NOMO-1 (cell line): ENCODE results near the gene ANKRD39.

Source experiments
- DNase-seq, 2 experiments: peaks; one replicate each; lab custom pipeline; 2025; ENCODE audit not compliant: unreplicated experiment in 2 of 2; lab: John Stamatoyannopoulos, UW

ANKRD39 gene

DNA sequence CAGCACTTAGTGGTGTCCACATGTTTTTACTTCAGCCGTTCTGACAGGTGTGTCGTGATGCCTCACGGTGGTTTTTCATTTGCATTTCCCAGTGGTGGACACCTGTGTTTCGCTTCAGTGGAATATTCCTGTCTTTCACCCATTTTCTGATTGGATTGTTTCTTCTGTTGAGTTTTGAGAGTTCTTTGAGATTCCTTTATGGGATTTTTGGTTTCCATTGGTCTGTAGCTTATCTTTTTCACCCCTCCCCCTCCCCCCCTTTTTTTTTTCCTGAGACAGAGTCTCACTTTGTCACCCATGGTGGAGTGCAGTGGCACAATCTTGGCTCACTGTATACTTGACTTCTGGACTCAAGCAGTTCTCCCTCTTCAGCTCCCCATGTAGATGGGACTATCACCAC lies 22.0 kb downstream of the ANKRD39 start:
- DNase-seq = no peak

GRCh38 chr2:96832754-96833507 lies 24.9 kb downstream of the ANKRD39 start:
- DNase-seq = no peak

GRCh38 chr2:96832408-96832753 lies 25.4 kb downstream of the ANKRD39 start:
- DNase-seq = no peak

GRCh38 chr2:96831679-96832078 lies 26.1 kb downstream of the ANKRD39 start:
- no peak for DNase-seq

DNA sequence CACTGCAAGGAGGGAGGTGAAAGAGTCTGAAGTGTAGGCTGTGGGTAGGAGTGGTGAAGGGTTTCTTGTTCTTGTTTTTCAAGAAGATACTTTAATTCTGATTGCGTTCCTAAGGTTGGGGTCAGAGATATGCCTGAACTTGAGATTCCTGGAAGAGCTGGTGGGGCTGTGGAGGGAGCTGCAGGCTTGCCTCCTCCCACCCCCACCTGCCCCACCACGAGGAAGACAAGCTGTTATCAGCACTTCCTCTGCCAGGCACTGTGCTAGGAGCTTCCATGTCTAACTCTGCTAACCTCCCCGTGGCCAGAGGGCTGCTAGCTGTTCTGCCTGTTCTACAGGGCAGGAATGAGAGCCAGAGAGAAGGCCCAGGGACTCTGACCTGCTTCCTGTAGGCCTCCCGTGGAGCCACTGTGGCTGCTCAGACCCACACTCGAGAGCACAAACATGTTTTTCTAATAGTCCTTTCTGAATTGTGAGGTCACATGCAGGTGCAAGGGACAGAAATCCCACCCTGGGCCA lies 27.7 kb downstream of the ANKRD39 start:
- DNase-seq = no peak

GRCh38 chr2:96828874-96829273 lies 28.9 kb downstream of the ANKRD39 start:
- no peak for DNase-seq

DNA sequence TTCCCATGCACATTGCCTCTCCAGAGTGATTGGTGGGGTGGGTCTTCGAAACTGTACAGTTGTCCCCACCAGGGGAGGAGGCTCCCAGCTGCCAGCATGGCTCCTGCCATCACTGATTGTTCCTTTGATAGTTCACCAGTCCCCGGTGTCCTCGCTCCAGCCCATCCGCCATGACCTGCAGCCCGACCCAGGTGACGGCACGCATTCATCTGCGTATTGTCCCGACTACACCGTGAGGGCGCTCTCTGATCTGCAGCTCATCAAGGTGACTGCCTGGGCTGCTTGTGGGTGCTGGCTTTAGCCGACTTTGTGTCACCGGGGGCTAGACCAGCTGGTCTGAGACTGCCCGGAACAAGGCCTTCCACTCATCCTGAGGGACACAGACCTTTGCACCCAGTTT lies 29.4 kb downstream of the ANKRD39 start:
- DNase-seq = no peak

GRCh38 chr2:96826546-96827278 lies 31.1 kb downstream of the ANKRD39 start:
- DNase-seq = no peak

DNA sequence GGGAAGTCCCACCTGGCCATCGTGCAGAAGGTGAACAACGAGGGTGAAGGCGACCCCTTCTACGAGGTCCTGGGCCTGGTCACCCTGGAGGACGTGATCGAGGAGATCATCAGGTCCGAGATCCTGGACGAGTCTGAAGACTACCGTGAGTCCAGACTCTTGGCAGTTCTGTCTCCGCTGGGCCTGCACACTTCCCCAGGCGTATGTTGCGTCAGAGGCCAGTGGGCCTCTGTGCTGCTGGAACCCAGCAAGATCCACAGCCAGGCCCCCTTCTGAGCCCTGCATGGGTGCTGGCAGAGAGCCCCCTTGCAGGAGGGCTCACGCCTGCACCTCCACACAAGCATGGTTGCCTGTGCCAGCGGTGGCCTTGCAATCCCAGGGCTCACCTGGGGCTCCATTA lies 32.8 kb downstream of the ANKRD39 start:
- no peak for DNase-seq

GRCh38 chr2:96824079-96824870 lies 33.5 kb downstream of the ANKRD39 start:
- no peak for DNase-seq

DNA sequence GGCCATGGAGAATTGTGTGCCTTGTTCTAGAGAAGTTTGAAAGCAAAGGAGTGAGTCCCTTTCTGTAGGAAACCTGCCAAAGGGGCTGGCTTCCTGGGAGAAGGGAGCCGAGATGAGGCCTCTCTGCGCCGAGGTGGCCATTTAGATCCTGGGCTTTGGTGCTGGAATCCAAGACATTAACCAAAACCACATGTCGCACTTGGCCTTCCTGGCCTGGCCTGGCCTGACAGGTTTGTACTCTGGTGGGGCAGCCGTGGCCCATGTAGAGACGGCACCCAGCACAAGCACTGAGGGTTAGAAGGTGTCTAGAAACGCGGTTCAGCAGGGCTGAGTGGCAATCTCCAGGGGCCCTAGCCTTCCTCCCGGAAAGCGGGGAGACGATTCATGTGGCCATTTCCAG lies 34.6 kb downstream of the ANKRD39 start:
- DNase-seq = no peak

DNA sequence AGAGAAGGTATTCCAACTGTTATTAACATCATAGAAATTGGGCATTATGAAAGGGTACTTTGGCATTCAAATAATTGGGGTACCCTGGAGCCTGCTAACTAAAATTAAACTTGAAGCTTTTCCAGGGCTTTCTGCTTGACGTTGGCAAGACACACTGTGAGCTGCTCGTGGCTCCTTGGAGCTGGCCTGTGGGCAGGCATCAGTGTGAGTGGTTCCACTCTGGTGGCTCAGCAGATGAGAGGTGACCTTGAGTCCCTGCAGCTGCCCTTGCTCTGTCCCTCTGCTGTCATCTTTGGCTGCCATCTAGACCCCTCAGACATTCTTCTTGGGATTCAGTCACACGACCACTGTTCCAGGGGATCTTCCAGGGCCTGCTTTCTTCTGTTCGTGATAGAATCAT lies 35.0 kb downstream of the ANKRD39 start:
- DNase-seq = no peak

GRCh38 chr2:96821113-96821675 lies 36.6 kb downstream of the ANKRD39 start:
- no peak for DNase-seq

DNA sequence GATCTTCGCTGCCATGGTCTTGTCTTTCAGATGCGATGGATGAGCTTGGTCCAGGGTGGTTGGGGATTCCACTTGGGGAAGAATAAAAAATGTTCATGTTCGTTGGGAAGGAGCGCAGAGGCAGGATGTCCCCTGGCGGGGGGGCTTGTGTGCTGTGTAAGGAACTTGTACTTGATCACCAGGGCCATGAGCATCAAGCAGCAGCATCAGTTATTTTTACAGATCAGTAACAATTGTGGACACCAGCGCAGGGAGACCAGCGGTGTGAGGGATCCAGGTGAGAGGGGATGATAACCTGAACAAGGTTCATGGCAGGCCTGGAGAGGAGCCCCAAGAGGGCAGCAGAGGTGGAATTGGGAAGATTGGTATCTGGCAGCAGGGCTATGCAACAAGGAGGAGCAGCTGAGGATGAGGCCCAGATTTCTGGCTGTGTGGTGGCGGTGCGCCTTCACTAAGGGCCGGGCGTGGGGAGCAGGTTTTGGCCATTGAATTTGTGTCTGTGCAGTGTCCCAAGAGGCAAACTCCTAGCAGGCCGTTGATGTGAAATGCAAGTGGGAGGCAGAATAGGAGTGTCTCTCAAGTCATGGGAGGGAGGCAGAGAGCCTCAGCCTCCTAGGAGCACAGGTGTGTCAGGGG lies 37.8 kb downstream of the ANKRD39 start:
- no peak for DNase-seq

DNA sequence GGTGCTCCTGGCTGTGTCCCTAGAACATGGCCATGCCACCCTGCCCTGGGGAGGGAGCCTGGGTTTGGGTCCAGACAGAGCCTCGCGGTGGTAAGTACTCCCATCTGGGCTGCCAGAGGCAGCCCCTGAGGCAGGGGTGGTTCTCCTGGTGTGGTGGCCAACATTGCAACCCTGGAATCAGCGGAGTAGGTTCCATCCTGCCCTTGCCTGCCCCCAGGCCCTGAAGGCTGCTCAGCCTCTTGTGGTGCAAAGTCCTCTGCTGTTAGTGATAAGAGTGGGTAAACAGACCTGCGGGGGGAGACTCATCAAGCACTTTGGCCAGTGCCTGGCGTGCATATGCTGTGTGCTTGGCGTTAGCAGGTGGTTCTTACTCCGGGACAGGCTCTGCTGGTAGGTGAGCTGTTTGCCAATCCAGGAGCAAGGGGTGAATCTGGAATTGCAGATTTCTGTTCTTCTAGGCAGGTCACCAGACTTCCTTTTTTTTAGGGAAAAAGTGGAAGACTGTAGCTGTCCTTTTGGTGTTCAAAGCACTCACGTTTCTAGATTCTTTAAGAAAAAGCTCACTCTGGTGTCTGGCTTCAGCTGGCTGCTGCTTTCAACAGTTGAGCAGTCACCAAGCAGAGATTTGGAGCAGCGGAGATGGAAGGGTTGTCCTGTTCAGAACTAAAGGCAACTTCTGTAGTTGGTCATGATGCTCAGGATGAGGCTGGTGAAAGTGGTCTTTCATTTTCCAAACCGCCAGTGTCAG lies 38.5 kb downstream of the ANKRD39 start:
- no peak for DNase-seq

DNA sequence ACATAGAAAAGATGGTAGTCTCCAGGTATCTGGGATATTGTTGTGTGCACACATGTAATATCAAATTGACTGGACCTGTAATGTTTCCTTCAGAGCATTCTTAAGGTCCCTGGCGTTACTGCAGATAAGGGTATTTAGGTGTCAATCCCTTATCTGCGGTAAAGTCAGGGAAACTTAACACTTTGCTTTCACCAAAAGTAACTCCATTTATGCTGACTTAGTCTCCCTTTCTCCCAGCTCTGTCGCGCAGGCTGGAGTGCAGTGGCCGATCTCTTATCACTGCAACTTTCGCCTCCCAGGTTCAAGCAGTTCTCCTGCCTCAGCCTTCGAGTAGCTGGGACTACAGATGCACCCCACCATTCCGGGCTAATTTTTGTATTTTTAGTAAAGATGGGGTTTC lies 39.9 kb downstream of the ANKRD39 start:
- DNase-seq = no peak

DNA sequence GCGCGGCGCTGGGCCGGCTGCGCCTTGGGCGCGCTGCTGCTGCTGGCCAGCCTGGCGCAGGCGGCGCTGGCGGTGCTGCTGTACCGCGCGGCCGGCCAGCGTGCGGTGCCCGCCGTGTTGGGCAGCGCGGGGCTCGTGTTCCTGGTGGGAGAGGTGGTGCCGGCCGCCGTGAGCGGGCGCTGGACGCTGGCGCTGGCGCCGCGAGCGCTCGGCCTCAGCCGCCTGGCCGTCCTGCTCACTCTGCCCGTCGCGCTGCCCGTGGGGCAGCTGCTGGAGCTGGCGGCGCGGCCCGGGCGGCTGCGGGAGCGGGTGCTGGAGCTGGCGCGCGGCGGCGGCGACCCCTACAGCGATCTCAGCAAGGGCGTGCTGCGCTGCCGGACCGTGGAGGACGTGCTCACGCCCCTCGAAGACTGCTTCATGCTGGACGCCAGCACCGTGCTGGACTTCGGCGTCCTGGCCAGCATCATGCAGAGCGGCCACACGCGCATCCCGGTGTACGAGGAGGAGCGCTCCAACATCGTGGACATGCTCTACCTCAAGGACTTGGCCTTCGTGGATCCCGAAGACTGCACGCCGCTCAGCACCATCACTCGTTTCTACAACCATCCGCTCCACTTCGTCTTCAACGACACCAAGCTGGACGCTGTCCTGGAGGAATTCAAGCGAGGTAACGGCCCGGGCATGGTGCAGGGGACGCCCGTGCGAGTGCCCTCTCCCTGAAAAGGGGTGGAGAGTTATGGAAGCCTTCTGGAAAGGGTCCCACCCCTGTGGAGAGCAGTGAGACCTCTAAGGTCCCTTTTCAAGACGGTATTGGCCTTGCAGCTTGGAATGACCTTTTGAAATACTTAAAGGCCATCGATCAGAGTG lies 40.7 kb downstream of the ANKRD39 start:
- peak in 1 of 2 experiments; percentile 56 for DNase-seq

- DNase-seq = peak; percentile 85 to 96
Measured at GRCh38 chr2:96816127-96816835, 41.5 kb downstream of the ANKRD39 start, which contains the start of gene CNNM3. CNNM3 (plus strand) TSS chr2:96816268; CDS start chr2:96816278, 10 bp downstream.
